ENCODE measurements around the gene KCNC1. TPM values are rescaled to one million over a fixed set of nuclear protein-coding genes. Genes with fewer than 3 reads are reported as not detected.

KCNC1 gene
- total RNA-seq, 1 donor = not detected

- H3K4me3 ChIP-seq (ENCODE audit: low read depth, low read length) = no peak overlapping the region
- DNase-seq (ENCODE audit: low read depth) = no peak
- no peak for TF ChIP-seq CTCF (IDR thresholded peaks at IDR 0.05; ENCODE audit: insufficient read depth, low read depth, low read length)
Observed at GRCh38 chr11:17810746-17811145, 76.2 kb downstream of the KCNC1 start.

- DNase-seq (ENCODE audit: low read depth) = no peak
- no peak overlapping the region for H3K4me3 ChIP-seq (ENCODE audit: low read depth, low read length)
- no peak for TF ChIP-seq CTCF (IDR thresholded peaks at IDR 0.05; ENCODE audit: insufficient read depth, low read depth, low read length)
Observed at GRCh38 chr11:17811352-17811751, 76.8 kb downstream of the KCNC1 start.

GRCh38 chr11:17812091-17812864, 77.7 kb downstream of the KCNC1 start:
- H3K4me3 ChIP-seq (ENCODE audit: low read depth, low read length) = no peak overlapping the region
- no peak for DNase-seq (ENCODE audit: low read depth)
- TF ChIP-seq CTCF (IDR thresholded peaks at IDR 0.05; ENCODE audit: insufficient read depth, low read depth, low read length) = no peak

- TF ChIP-seq CTCF (IDR thresholded peaks at IDR 0.05; ENCODE audit: insufficient read depth, low read depth, low read length) = no peak
- DNase-seq (ENCODE audit: low read depth) = no peak
- H3K4me3 ChIP-seq (ENCODE audit: low read depth, low read length) = no peak overlapping the region
Observed at GRCh38 chr11:17812865-17813187, 78.2 kb downstream of the KCNC1 start.

GRCh38 chr11:17813391-17814059, 78.9 kb downstream of the KCNC1 start:
- no peak overlapping the region for H3K4me3 ChIP-seq (ENCODE audit: low read depth, low read length)
- no peak for TF ChIP-seq CTCF (IDR thresholded peaks at IDR 0.05; ENCODE audit: insufficient read depth, low read depth, low read length)
- DNase-seq (ENCODE audit: low read depth) = no peak

- no peak for TF ChIP-seq CTCF (IDR thresholded peaks at IDR 0.05; ENCODE audit: insufficient read depth, low read depth, low read length)
- no peak for DNase-seq (ENCODE audit: low read depth)
- no peak overlapping the region for H3K4me3 ChIP-seq (ENCODE audit: low read depth, low read length)
Observed at GRCh38 chr11:17814546-17814945, 80.0 kb downstream of the KCNC1 start.
